Fibroblast of pulmonary artery (primary cell): ENCODE data around the gene IL27RA.
A peak's percentile ranks its signal among the peaks of the same experiment; 100 is the strongest.

Experiments
- DNase-seq: peaks from one replicate; pipeline ENCODE4 v3.0.0-alpha.2; 2010; ENCODE audit warnings: low read depth
- H3K4me3 ChIP-seq: replicated peaks from 2 replicates; pipeline ENCODE4 v1.5.1; 2011; ENCODE audit warnings: low read depth, mild to moderate bottlenecking, control low read depth, low read length, moderate library complexity
- TF ChIP-seq, protein P1 (sequence below): IDR thresholded peaks from 2 replicates; pipeline ENCODE4 v1.5.1; 2011; ENCODE audit warnings: mild to moderate bottlenecking, control low read depth, low read length, inconsistent platforms; ENCODE audit errors: missing control alignments

Gene IL27RA

GRCh38 chr19:14085309-14085995, 53.9 kb downstream of the IL27RA start, which contains the start of gene C19orf67:
Gene C19orf67, minus strand, starts transcription at chr19:14085783. Its CDS starts 156 bp downstream, at chr19:14085627.
- H3K4me3 ChIP-seq = no peak within 1 kb of the TSS
- TF ChIP-seq, protein P1, sequence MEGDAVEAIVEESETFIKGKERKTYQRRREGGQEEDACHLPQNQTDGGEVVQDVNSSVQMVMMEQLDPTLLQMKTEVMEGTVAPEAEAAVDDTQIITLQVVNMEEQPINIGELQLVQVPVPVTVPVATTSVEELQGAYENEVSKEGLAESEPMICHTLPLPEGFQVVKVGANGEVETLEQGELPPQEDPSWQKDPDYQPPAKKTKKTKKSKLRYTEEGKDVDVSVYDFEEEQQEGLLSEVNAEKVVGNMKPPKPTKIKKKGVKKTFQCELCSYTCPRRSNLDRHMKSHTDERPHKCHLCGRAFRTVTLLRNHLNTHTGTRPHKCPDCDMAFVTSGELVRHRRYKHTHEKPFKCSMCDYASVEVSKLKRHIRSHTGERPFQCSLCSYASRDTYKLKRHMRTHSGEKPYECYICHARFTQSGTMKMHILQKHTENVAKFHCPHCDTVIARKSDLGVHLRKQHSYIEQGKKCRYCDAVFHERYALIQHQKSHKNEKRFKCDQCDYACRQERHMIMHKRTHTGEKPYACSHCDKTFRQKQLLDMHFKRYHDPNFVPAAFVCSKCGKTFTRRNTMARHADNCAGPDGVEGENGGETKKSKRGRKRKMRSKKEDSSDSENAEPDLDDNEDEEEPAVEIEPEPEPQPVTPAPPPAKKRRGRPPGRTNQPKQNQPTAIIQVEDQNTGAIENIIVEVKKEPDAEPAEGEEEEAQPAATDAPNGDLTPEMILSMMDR = no peak
- DNase-seq = no peak

GRCh38 chr19:14086098-14086497, 54.5 kb downstream of the IL27RA start:
- DNase-seq = no peak
- no peak overlapping the region for H3K4me3 ChIP-seq
- TF ChIP-seq, protein P1 = no peak

DNA sequence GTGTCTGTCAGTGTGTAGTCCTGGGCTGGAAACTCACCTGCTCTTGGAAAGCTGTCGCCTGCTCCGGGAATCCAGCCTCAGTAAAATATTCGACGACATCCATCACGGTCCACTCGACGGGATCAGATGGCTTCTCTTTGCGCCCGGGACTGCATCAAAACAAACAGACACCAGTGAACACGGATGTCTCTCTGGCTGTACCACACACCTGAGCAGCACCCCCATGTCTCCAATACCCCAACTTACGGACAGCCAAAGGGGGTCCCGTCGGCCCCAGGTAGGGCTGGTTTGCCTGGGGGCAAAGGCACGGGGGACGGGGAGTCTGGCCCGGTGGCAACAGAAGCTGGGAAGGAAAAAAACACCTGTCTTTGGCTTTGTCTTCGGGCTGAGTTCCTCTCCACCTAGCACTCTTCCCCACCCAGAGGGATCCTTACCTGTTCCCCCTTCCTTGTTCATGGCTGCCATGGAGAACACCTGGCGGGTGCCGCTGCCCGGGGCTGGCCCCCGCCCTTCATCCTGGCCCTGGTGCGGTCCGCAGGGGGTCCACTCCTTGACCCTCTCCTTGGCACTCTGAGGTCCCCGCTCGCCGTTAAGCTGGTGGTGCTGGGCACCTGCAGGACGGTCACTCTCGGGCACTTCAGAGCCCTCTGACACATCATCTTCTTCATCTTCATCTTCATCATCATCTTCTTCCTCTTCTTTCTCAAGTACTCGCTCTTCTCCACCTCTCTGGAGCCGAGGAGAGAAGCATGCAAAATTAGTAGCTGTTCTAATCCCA, 57.3 kb downstream of the IL27RA start:
- TF ChIP-seq, protein P1 = no peak
- peak overlapping the region; percentile 75 for H3K4me3 ChIP-seq

GRCh38 chr19:14089412-14089661, 57.8 kb downstream of the IL27RA start:
- peak overlapping the region; percentile 75 for H3K4me3 ChIP-seq
- peak; percentile 43 for DNase-seq
- TF ChIP-seq, protein P1 = no peak

More for the DNA sequence above, 57.3 kb downstream of the IL27RA start:
- no peak for DNase-seq

- TF ChIP-seq, protein P1 = no peak
- DNase-seq = peak; percentile 67
Measured at GRCh38 chr19:14089662-14090508, 58.3 kb downstream of the IL27RA start.

DNA sequence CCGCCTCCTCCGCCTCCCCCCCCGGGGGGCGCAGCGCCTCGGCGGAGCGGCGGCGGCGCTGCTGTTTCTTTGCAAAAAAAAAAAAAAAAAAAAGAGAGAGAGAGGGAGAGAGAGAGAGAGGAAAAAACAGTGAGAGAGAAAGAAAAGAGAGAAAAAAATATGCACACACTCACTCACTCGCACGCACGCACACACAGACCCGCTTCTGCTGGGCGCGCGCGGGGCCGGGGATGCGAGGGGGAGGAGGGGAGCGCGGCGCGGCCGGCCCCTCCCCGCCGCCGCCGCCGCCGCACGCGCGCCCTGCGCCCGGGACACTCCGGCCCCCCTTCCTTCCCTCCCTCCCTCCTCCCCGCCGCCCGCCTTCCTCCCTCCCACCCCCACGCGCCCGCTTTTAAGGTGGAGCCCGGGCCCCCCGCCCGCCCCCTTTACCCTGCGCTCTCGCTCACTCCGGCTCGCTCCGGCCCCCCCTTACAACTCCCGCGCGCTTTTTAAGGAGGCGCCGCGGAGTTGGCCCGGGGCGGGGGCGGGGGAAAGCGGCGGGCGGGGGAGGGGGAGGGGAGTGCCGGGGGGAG, 59.0 kb downstream of the IL27RA start, which contains the start of gene SAMD1:
TSS of gene SAMD1 (minus strand) at position 243 of the 572 bp plus-strand sequence.
- peak within 1 kb of the TSS; percentile 75 for H3K4me3 ChIP-seq
- DNase-seq = peak; percentile 92
- TF ChIP-seq, protein P1 = no peak

More at GRCh38 chr19:14089662-14090508, 58.3 kb downstream of the IL27RA start:
- H3K4me3 ChIP-seq = peak overlapping the region; percentile 75
